HG02759 (cell line): ENCODE data around the gene DCAF8L1.
"Not testable (repeated sequence)": the region's sequence is repeated elsewhere in the genome, so short reads cannot be mapped to it uniquely, and the experiment has no call there.

Experiments
- ATAC-seq: cut with Tn5 transposase; IDR thresholded peaks from one replicate; pipeline ENCODE4 v1.9.1; 2021; ENCODE audit warnings: mild to moderate bottlenecking, moderate library complexity; ENCODE audit not compliant: unreplicated experiment

Gene DCAF8L1

DNA sequence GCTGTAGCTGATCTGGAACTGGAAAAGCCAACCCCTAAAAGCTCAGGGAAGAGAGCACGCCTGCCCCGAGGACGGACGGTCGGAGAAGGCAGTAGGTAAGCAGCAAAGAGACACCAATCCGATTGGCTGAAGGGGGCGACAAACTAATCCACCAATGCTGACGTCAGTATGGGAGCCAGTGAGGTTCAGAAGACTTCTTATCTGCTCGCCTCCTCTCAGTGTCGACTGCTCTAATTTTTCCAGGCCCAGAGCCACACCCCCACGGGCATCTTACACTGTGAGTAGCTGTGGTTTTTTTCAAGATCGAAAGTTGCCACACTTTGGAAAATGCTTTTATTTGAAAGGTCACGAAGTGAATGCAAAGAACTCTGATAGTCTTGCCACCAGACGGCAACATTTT, at the start of gene DCAF8L1:
Gene DCAF8L1, minus strand, starts transcription at position 101 of the 400 bp plus-strand sequence. CDS start 115 bp downstream, outside the sequence.
- ATAC-seq, result no peak

DNA sequence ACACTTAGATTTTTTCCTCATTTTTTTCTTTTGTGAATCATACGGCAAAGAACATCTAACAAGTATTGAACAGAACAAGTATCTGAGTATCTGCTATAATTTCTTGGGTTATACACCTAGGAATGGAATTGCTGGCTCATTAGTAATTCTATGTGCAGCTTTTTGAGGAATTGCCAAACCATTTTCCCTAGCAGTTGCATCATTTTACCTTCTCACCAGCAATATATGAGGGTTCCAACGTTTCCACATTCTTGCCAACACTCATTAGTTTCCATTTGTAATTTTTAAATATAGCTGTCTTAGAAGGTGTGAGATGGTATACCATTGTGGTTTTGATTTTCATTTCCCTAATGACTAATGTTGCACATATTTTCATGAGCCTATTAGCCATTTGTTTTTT, 41.1 kb upstream of the DCAF8L1 start:
- no peak for ATAC-seq

DNA sequence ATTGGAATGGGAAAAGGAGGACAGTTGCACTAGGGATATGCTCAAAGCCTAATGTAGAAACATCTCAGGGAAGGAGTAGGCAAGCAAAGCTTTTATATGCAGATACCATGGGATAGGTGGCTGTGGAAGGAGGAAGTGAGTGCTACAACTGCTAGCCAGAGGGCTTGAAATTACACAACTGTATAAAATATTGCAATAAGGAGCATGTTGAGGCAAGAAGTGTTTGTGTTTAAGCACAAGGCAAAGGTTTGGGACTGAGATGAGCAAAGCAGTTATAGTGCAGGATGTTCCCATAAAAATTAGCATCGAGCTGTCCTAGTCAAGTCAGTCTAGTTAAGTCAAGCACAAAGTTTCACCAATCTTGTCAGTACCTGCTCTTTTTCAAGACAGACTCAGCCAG, 35.6 kb upstream of the DCAF8L1 start:
- ATAC-seq, result no peak

DNA sequence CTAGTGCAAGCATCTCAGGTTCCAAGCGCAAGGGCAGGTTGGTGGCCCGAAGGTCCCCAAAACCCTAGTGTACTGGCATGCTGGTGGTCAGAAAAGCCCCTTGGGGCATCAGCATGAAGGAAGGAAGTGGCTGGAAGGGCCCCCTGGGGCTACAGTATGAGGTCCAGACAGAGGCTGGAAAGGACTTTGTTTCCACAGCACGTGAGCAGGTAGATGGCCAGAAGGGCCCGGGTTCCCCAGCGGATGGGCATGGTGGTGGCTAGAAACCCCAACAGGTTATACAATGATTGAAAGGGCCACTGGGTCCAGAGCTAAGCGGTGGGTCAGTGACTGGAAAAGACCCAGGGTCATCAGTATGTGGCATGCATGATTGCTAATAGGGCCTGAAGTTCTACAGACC, 34.7 kb upstream of the DCAF8L1 start:
- ATAC-seq, result no peak

DNA sequence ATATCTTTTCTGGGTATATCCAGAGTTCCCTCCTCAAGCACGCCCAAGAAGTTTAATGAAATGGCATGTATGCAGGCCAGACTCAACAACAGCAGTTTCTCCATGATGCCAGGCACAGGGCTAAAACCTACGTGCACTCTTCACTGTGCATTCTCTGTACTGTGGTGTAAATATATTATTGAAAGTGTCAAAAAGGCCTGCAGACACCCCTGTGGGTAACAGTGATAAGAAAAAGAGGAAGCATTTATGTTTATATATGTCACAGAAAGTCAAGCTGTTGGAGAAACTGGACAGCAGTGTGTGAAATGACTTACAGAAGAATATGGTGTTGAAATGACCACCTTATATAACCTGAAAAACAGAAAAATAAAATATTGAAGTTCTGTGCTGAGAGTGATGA, 29.6 kb upstream of the DCAF8L1 start:
- ATAC-seq, result no peak

DNA sequence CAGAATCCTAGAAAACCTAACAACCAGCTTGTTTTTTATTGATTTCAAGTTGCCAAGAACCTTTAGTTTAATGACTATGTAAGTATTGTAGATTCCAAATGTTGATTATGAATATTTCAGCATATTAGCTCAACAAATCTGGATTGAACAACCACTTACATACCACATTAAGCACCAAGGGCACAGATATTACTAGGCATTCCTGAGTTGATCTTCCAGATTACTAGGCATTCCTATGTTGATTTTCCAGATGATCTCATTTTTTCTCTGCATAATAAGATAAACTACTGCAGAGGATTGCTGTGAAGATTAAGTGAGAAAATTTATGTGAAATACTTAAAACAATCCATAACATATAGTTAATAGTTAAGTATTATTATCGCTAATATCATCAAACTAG, 17.4 kb upstream of the DCAF8L1 start:
- no peak for ATAC-seq

DNA sequence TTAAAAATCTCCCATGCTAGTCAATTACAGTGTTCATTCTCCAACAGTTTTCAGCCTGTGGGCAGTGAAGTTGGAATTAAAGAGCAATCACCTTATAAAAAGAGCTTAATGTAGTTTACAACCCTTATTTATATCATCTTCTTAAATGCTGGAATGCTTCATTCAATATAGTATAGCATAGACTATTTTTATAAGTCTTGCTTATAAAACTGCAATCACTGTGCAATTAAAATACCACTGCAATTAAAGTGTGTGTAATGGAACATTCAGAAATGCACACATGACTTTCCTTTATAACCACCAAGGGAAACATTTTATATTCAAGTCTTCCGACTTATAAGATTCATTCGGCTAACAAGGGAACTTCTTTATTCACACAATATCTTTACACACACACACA, 16.4 kb upstream of the DCAF8L1 start:
- no peak for ATAC-seq

DNA sequence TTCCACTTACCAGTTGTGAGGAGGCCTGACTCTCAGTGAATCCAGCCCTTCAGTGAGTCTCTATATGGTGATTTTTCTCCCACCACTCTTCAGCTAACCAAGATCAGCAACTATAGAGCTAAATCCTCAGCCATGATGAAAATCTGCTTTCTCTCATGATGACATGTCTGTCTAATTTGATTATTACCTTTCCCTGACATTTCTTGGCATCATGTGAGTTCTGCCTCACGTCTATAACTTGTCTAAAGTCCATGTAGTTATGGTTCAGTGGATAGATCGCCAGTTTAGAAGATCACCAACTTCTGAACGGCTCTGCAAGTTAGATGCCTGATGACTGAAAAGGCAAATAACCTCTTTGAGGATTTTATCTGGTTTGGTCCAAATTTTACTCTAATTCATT, 14.9 kb upstream of the DCAF8L1 start:
- ATAC-seq, result no peak

DNA sequence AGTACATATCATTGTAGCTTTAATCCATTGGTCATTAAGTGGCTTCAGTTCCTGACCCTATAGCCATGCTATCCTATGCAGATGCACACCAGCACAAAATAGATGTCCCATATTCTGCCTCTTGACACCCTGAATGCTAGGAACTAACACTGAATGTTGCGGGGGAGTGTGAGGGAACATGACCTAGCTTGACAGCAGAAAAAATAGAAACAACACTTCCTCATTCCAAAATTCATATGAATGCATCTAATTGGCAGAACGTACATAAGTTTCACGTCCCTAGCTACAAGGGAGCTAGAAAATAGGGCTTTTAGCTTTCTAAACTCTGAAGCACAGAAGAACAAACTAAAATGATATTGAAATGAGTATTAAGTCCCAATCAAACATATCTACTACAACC, 14.4 kb upstream of the DCAF8L1 start:
- no peak for ATAC-seq

DNA sequence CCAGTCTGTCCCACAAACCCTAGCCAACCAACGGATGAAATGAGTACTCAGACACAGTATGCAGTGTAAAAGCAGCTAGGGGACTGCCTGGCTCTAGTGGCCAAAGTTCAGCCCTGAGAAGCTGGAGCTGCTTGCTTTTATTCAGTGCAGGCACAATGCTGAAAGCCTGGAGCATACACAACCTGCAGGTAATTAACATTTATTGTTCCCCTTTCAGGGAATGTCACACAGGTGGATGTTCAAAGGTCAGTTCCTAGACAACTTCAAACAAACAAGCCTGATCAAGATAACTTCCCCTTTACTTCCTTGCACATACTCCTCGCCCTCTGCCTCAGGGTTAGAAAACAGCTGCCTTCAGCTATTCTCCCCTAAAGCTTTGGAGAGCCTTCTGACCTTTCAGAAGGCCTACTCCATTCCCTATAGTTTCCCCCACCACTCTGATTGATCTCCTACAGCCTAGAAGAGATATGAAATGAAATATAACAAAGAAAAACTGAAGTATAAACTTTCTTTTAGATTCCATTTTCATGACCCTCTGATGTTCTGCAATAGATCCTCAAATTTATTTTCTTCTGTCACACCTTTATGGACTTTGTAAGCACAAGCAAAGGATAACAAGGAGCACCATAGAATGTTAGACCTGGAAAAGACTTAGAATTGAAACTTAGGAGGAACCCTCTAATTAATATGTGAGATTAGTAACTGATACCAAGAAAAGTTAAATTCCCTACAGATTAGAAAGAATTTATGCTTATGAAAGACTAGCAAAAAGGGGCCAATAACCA, 6.8 kb upstream of the DCAF8L1 start:
- ATAC-seq, result no peak

DNA sequence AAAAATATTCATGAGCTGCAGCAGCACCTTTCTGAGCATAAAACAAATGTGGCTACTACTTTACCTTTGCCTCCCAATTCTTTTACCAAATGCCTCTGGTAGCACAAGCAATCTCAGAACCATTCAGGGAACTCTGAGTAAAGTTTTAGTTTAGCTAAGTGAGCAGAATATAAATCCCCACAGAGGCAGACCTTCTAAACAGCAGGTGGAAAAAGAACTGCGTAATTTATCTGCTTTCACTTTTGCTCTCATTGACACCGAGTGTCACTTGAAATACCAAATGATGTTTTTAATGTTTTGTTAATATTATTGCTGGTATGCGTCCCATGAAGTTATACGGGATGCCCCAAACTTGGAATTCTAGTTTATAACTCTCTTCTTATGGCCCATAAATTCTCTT, 4.3 kb downstream of the DCAF8L1 start:
- ATAC-seq, result not testable (repeated sequence)

DNA sequence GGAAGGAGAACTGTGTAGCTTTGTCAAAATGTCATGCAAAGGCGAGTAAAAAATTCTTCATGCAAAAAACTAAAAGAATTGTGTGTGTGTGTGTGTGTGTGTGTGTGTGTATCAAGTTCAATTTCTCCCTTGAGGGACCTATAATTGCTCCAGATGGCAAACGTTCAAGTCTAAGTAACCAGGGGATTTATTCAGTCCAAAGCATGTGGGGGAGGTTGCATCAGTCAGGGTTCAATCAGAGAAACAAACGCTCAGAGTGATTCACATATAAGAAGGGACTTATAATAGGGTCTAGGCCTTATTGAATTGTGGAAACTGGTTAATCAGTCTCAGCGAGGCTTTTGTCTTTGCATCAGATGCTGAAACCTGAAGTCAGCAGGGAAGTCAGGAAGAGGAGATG, 5.0 kb downstream of the DCAF8L1 start:
- no peak for ATAC-seq

DNA sequence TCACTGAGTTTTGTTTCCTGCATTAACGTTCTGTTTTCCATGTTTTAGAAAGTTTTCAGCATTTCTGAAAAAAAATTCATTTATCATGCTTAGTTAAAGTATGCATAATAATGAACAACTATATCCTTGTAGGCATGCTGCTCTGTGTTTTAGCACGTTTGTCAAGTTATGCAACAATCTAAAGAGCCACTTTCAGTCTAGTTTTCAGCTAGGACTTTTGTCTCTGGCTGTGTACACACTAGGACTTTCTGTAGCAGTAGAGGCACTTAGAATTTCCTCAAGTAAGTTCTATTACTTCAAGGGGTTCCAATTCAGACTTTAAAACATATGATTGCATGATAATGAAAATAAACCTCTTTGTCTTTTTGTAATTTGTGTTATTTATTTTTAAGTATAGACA, 12.4 kb downstream of the DCAF8L1 start:
- no peak for ATAC-seq

DNA sequence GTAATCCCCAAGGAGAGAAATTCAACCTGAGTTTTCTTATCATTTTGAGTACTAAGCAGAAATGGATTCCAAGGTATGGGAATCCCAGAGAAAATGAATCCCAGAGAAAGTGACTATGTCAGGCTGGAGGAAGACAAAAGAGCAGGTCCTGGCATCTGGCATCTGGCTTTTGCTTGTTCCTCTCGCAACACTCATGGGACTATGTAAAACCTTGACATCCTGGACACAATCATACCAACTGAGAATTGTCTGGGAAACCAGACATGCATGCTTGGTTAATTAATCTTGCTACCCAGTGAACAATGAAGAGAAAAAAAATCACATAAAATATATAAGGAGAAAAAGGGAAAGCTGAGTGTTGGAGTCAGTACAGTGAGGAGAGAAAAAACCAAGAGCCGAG, 12.9 kb downstream of the DCAF8L1 start:
- ATAC-seq, result no peak

DNA sequence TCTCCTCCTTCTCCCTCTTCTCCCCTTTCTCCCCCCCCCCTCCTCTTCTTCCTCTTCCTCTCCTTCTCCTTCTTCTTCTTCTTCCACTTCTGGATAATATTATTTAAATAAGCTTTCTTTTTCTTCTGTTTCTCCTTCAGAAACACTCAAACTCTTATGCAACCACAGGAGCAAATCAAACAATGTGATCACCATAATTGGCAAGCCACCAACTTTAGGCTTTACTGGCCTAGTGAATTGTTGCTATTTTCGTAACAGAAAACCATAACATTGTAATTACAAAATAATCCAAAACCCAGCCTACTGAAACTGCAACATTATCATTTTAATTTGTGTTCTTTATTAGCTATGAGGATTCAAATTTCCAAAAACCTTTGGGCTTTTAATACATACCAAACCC, 14.3 kb downstream of the DCAF8L1 start:
- ATAC-seq, result no peak

DNA sequence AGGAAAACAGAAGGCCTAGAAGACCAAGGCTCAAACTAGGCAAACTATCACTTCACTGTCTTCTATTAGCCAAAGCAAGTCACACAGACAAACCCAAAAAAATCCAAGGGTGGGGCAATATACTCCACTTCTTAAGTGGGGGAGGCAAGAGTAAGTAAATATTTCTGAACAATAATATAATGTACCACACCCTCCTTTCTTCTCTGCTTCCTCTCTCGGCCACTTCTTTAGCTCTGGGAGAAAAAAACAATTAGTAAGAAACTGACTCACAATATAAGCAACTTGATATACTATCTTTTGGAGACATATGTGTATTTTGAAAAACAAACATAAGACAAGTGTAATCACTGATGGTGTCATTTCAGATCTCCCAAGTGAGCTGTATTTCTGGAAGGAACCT, 14.8 kb downstream of the DCAF8L1 start:
- ATAC-seq, result no peak

DNA sequence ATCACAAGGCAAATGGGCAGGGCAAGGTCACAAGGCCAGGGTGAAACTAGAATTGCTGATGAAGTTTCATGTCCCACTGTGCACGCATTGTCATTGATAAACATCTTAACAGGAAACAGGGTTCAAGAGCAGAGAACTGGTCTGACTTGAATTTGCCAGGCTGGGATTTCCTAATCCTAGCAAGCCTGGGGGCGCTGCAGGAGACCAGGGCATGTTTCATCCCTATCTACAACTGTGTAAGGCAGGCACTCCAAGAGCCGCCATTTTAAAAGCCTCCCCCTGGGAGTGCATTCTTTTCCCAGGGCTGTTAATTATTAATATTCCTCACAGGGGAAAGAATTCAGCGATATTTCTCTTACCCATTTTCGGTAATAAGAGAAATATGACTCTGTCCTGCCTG, 15.9 kb downstream of the DCAF8L1 start:
- ATAC-seq, result not testable (repeated sequence)

DNA sequence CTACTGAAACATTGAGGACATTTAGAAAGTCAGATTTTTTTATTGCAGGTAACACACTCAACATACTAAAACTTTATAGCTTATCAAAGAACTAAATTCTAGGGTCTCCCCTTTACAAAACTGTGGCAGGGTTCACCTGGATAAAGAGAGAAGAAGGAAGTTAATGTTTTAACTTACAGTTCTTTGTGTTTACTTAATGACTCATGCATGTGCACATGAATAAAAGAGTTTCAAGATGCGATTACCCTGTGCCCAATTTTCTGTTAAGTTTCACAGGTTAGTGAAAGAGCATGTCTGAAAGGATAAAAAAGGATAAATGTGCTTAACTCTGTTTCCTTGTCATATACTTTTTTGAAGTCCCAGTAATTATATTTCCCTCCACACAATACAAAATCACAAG, 16.8 kb downstream of the DCAF8L1 start:
- ATAC-seq, result no peak

DNA sequence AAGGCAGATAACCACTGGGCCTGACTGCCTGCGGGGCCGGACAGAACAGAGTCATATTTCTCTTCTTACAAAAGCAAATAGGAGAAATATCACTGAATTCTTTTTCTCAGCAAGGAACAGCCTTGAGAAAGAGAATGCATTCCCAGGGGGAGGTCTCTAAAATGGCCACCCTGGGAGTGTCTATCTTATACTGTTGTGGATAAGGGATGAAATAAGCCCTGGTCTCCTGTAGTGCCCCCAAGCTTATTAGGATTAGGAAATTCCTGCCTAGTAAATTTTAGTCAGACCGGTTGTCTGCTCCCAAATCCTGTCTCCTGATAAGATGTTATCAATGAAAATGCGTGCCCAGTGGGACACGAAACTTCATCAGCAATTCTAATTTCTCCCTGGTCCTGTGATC, 20.8 kb downstream of the DCAF8L1 start:
- not testable (repeated sequence) for ATAC-seq

DNA sequence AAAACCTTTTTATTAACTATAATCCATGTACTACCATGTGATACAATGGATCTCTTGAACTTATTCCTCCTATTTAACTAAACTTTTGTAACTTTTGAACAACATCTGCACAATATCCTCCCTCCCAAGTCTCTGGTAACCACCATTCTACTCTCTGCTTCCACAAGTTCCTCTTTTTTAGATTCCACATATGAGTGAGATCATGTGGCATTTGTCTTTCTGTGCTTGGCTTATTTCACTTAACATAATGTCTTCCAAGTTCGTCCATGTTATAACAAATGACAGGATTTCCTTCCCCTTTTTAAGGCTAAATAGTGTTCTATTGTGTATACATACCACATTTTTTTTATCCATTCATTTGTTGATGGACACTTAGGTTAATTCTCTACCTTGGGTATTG, 28.1 kb downstream of the DCAF8L1 start:
- ATAC-seq, result no peak

DNA sequence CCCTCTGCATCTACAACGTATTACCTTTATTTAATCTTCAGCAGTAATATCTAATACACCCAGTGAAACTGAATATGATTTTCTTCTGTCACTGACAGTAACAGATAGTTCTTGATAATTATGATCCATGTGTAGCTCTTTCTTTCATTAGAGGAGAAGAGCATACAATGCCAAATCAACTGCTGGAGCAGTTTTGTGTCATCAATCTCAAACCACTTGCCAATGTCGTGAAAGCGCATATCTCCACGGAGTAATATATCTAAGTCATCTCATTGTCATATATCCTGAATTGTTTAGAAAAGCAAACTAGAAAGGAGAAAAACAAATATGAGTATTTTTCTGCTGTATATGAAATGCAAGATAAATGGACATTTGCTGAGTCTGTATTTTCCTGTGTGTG, 47.9 kb downstream of the DCAF8L1 start:
- ATAC-seq, result no peak
